HepG2 (cell line): ENCODE results near the gene ECPAS. TPM values are rescaled to one million over a fixed set of nuclear protein-coding genes. Genes with fewer than 3 reads are reported as not detected.

Experiments used
- ATAC-seq: fragments of 200-7000 bp; cut with Tn5 transposase; 3 replicates; pipeline ENCODE4 v1.9.1; 2020; ENCODE audit warnings: mild to moderate bottlenecking, moderate library complexity
- BruUV-seq: library from RNA; stranded (reverse); fragments of 400-500 nt; replicated peaks from 2 replicates; lab custom pipeline; 2021; lab: Mats Ljungman, UMichigan
- CTCF ChIA-PET: fragments of 300-600 bp; formaldehyde crosslinking; extraction: SDS; loops from one replicate; lab custom pipeline; 2021; ENCODE audit warnings: low total read pairs, inconsistent platforms, low intra/inter-chr PET ratio; lab: Yijun Ruan, JAX
- POLR2A ChIA-PET: fragments of 350-600 bp; sonication (Branson Sonifier 250); formaldehyde crosslinking; loops from one replicate; lab custom pipeline; 2020; ENCODE audit warnings: antibody characterized with exemption, inconsistent platforms; lab: Yijun Ruan, JAX
- DNase-seq: peaks from one replicate; pipeline ENCODE4 v3.0.0-alpha.2; 2015; ENCODE audit warnings: low spot score
- FAIRE-seq: peaks from 3 replicates; lab custom pipeline; 2011; peaks lifted over from hg19 to GRCh38; lab: Jason Lieb, UNC
- H2AFZ ChIP-seq: one replicate; pipeline ENCODE4 v1.6.1; 2011; ENCODE audit warnings: low read length, inconsistent platforms
- H3K27ac ChIP-seq: fragments of 300-600 bp; 3 replicates; pipeline ENCODE4 v1.8.0; 2011; ENCODE audit warnings: mixed run types, mild to moderate bottlenecking, mixed read lengths, low read length, inconsistent platforms; ENCODE audit not compliant: insufficient read depth; ENCODE audit errors: extremely low read length
- H3K27me3 ChIP-seq, 2 experiments: fragments of 200-600 bp in 1 of 2; 2 replicates in 1 of 2; 3 replicates in 1 of 2; pipeline versions ENCODE4 v1.6.0 to v1.8.0; 2011; ENCODE audit warnings: low read length in 2 of 2, mild to moderate bottlenecking in 2 of 2, moderate library complexity in 2 of 2, inconsistent platforms in 1 of 2; ENCODE audit not compliant: insufficient read depth in 2 of 2, control insufficient read depth in 1 of 2
- H3K36me3 ChIP-seq, 2 experiments: fragments of 200-600 bp in 1 of 2; replicated peaks in 1 of 2; 2 replicates in 1 of 2; 3 replicates in 1 of 2; pipeline versions ENCODE4 v1.5.1 to v1.8.0; 2011; ENCODE audit warnings: low read length in 2 of 2, inconsistent platforms in 1 of 2; ENCODE audit not compliant: insufficient read depth in 2 of 2, control insufficient read depth in 1 of 2
- H3K4me1 ChIP-seq: 2 replicates; pipeline ENCODE4 v1.5.1; 2012; ENCODE audit warnings: low read length, inconsistent platforms; ENCODE audit not compliant: insufficient read depth
- H3K4me2 ChIP-seq: 2 replicates; pipeline ENCODE4 v1.6.0; 2011; ENCODE audit warnings: low read depth, low read length, inconsistent platforms
- H3K4me3 ChIP-seq, 3 experiments: fragments of 200-600 bp in 1 of 3; sonication (generic), shearing (Covaris generic) in 1 of 3; replicated peaks in 1 of 3; 2 replicates each; pipeline ENCODE4 v1.5.1; 2011 to 2016; ENCODE audit warnings: low read length in 3 of 3, inconsistent platforms in 2 of 3, low read depth in 2 of 3, mild to moderate bottlenecking in 2 of 3, control low read depth in 1 of 3, mixed read lengths in 1 of 3; ENCODE audit not compliant: insufficient read depth in 1 of 3
- H3K79me2 ChIP-seq: one replicate; pipeline ENCODE4 v1.6.1; 2011; ENCODE audit warnings: low read length, inconsistent platforms; ENCODE audit not compliant: insufficient read depth
- H3K9ac ChIP-seq: 2 replicates; pipeline ENCODE4 v1.6.0; 2011; ENCODE audit warnings: mild to moderate bottlenecking, low read depth, low read length, inconsistent platforms; ENCODE audit not compliant: insufficient read depth
- H3K9me3 ChIP-seq: 2 replicates; pipeline ENCODE4 v1.5.1; 2012; ENCODE audit warnings: mild to moderate bottlenecking, low read length
- H4K20me1 ChIP-seq: 2 replicates; pipeline ENCODE4 v1.6.0; 2011; ENCODE audit warnings: inconsistent platforms, mild to moderate bottlenecking, low read length, moderate library complexity; ENCODE audit not compliant: insufficient read depth
- CEBPG ChIP-seq: IDR thresholded peaks from 2 replicates; pipeline ENCODE4 v1.6.1; 2016
- FOXA1 ChIP-seq, 2 experiments: fragments of 450-650 bp in 1 of 2; sonication (generic) in 1 of 2; formaldehyde crosslinking in 1 of 2; IDR thresholded peaks; 2 replicates each; pipeline versions ENCODE4 v1.4.0 to v1.6.1; 2016 to 2020; ENCODE audit warnings: missing genetic modification reagents in 1 of 2
- RAD21 ChIP-seq: fragments of 450-650 bp; formaldehyde crosslinking; IDR thresholded peaks from 2 replicates; pipeline ENCODE4 v1.5.0; 2020; ENCODE audit warnings: mild to moderate bottlenecking
- RBM22 ChIP-seq: fragments of 200-400 bp; formaldehyde crosslinking; optimal IDR thresholded peaks from 2 replicates; pipeline ENCODE3; 2017; ENCODE audit warnings: mild to moderate bottlenecking, low read length, moderate library complexity
- SMC3 ChIP-seq: IDR thresholded peaks from 2 replicates; pipeline ENCODE4 v1.6.1; 2011; ENCODE audit warnings: low read length, improper control_type of control experiment
- STAG1 ChIP-seq: sonication (generic); formaldehyde crosslinking; IDR thresholded peaks from 2 replicates; pipeline ENCODE4 v1.4.0; 2020; ENCODE audit warnings: missing genetic modification reagents
- TEAD3 ChIP-seq: optimal IDR thresholded peaks from 2 replicates; pipeline ENCODE3; 2016; ENCODE audit warnings: borderline replicate concordance
- ZBTB21 ChIP-seq: sonication (generic); formaldehyde crosslinking; IDR thresholded peaks from 2 replicates; pipeline ENCODE4 v1.4.0; 2020; ENCODE audit warnings: missing genetic modification reagents
- ZBTB7A ChIP-seq: sonication (generic); formaldehyde crosslinking; IDR thresholded peaks from 2 replicates; pipeline ENCODE4 v1.8.0; 2022; ENCODE audit warnings: mild to moderate bottlenecking, missing genetic modification reagents
- ZNF556 ChIP-seq: sonication (generic); formaldehyde crosslinking; IDR thresholded peaks from 2 replicates; pipeline ENCODE4 v1.4.0; 2020; ENCODE audit warnings: mild to moderate bottlenecking, missing genetic modification reagents, borderline replicate concordance
- ZNF652 ChIP-seq: IDR thresholded peaks from 2 replicates; pipeline ENCODE4 v1.6.1; 2016; ENCODE audit warnings: low read depth, borderline replicate concordance
- WGBS: methylation state at CpG from one replicate; pipeline ENCODE4 v1.1.6; 2017; ENCODE audit warnings: low lambda C conversion rate; 5-methylcytosine and 5-hydroxymethylcytosine counted together
- in situ Hi-C: cut with HindIII; loops from 2 replicates; pipeline ENCODE4 v1.10.0; 2017; ENCODE audit warnings: low pct_unique_long_range_greater_than_20kb; ENCODE audit not compliant: extremely low pct_ligation_motif_present
- intact Hi-C: fragments of 100-400 bp; cut with micrococcal nuclease; formaldehyde crosslinking; loops from one replicate; pipeline ENCODE4 v1.10.0; 2022; ENCODE audit not compliant: unreplicated experiment
- polyA plus RNA-seq, 8 experiments: library from polyadenylated mRNA; depleted of rRNA in 3 of 8; stranded (reverse) in 7 of 8; unstranded in 1 of 8; fragments of >200 nt; fragmentation: Illumina TruSeq in 4 of 8; extraction: Trizol in 4 of 8; gene quantifications; 2 replicates each; pipeline versions ENCODE4 v1.2.1 to v1.2.3, GENCODE V29; 2011 to 2016; ENCODE audit warnings: low read depth in 4 of 8, missing spikeins in 1 of 8, mixed read lengths in 1 of 8; ENCODE audit not compliant: insufficient read depth in 1 of 8
- total RNA-seq, 5 experiments: library from RNA; depleted of rRNA; stranded (reverse); fragments of >200 nt; fragmentation: Illumina TruSeq; extraction: Trizol; gene quantifications; 2 replicates each; pipeline ENCODE4 v1.2.3, GENCODE V29; 2016; ENCODE audit warnings: low read depth in 1 of 5
- TF ChIP-seq, protein P1 (sequence below): sonication (generic); formaldehyde crosslinking; IDR thresholded peaks from 2 replicates; pipeline ENCODE4 v1.4.0; 2020; ENCODE audit warnings: missing genetic modification reagents, borderline replicate concordance
- TF ChIP-seq, protein P2 (sequence below): sonication (generic); formaldehyde crosslinking; IDR thresholded peaks from 2 replicates; pipeline ENCODE4 v1.5.0; 2020; ENCODE audit warnings: mild to moderate bottlenecking, missing genetic modification reagents, moderate library complexity

Gene ECPAS
- total and polyA plus RNA-seq, 2 of the 13 experiments (the other 11 are each of a cell fraction or from before 2014, with no cell fraction given) = 35.3 to 58.0 TPM

DNA sequence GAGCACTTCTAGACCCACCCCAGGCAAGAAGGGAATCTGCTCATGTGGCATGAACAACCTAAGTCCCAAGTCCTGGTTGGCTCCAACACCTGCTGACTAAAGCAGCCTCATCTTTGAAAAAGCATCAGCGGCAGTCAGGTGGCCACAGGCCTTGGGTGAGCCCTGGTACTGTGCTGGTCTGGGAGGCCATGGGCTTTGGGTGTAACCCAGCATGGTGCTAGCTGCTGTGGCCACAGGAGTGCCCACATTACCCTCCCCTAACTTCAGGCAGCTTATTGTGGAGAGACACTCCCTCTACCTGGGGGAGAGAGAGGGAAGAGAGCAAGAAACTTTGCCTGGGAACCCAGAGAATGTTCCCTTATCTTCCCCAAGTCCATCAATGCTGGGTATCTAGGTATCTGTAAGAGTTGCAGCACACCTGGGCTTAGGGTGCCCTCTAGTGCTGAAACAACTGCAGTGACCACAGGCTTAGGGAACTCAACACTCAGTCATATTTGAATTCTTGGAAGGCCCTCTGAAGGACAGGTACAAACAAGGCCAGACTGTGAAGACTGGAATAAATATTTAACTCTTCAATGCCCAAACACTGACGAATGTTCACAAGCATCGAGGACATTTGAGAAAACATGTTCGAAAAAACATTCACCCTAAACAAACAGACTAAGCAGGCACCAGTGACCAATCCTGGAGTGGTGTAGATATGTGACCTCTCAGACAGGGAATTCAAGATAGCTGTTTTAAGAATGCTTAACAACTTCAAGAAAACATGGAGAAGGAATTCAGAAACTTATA lies 84.2 kb downstream of the ECPAS start:
- intact Hi-C loops (loop anchor here (2.0 kb wide), 1 partner anchor 101 kb away; no protein-coding TSS in a partner anchor), in situ Hi-C loops (no loop called here)
- peaks cover 19% of the 10 kb centered on the region; the same call in 1 of the 2 replicates for H3K9me3 ChIP-seq
- ATAC-seq (peak; percentile 98), FAIRE-seq (no peak), DNase-seq (peak; percentile 54)
- no peak overlapping the region for H3K4me2 ChIP-seq
- TF ChIP-seq SMC3 (peak; percentile 53; the same call in 1 of the 2 replicates), ZBTB7A (CRISPR knock-in tag) (no peak), RBM22 (peak; percentile 11), FOXA1 (IDR thresholded peaks at IDR 0.05) (no peak), FOXA1 (CRISPR knock-in tag; IDR thresholded peaks at IDR 0.05) (0 out of 2 replicates have a peak, but pooled peaks have one; percentile 16), RAD21 (CRISPR knock-in tag) (peak; percentile 62), ZNF556 (no peak), TEAD3 (CRISPR knock-in tag) (peak; percentile 39), ZBTB21 (CRISPR knock-in tag) (no peak), STAG1 (CRISPR knock-in tag) (peak; percentile 81), CEBPG (CRISPR knock-in tag) (peak; percentile 36; the same call in 1 of the 2 replicates), ZNF652 (CRISPR knock-in tag) (peak; percentile 47; the same call in 1 of the 2 replicates)
- TF ChIP-seq, protein P1, sequence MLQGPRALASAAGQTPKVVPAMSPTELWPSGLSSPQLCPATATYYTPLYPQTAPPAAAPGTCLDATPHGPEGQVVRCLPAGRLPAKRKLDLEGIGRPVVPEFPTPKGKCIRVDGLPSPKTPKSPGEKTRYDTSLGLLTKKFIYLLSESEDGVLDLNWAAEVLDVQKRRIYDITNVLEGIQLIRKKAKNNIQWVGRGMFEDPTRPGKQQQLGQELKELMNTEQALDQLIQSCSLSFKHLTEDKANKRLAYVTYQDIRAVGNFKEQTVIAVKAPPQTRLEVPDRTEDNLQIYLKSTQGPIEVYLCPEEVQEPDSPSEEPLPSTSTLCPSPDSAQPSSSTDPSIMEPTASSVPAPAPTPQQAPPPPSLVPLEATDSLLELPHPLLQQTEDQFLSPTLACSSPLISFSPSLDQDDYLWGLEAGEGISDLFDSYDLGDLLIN (CRISPR knock-in tag) = no peak
- TF ChIP-seq, protein P2, sequence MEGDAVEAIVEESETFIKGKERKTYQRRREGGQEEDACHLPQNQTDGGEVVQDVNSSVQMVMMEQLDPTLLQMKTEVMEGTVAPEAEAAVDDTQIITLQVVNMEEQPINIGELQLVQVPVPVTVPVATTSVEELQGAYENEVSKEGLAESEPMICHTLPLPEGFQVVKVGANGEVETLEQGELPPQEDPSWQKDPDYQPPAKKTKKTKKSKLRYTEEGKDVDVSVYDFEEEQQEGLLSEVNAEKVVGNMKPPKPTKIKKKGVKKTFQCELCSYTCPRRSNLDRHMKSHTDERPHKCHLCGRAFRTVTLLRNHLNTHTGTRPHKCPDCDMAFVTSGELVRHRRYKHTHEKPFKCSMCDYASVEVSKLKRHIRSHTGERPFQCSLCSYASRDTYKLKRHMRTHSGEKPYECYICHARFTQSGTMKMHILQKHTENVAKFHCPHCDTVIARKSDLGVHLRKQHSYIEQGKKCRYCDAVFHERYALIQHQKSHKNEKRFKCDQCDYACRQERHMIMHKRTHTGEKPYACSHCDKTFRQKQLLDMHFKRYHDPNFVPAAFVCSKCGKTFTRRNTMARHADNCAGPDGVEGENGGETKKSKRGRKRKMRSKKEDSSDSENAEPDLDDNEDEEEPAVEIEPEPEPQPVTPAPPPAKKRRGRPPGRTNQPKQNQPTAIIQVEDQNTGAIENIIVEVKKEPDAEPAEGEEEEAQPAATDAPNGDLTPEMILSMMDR (CRISPR knock-in tag) = peak; percentile 83
- no TSS peak for BruUV-seq
- H3K4me3 ChIP-seq = no peak overlapping the region
- WGBS = 63% methylated on average over 4 of the region's 4 CpGs
- H3K79me2 ChIP-seq = no peaks in the 10 kb centered on the region
- H3K27me3 ChIP-seq = no peaks in the 10 kb centered on the region
- peaks cover 5% of the 10 kb centered on the region; the same call in 1 of the 2 replicates for H4K20me1 ChIP-seq
- ChIA-PET CTCF (no interaction called here), POLR2A (no interaction called here)
- H3K4me1 ChIP-seq = no peaks in the 10 kb centered on the region
- H2AFZ ChIP-seq = no peak overlapping the region
- H3K27ac ChIP-seq = no peak overlapping the region
- peaks cover 15 to 67% of the 10 kb centered on the region in 2 experiments for H3K36me3 ChIP-seq
- H3K9ac ChIP-seq = no peak overlapping the region
